Medulla oblongata (tissue), 1 donor: ENCODE results near the gene RGL1.
A peak's percentile ranks its signal among the peaks of the same experiment; 100 is the strongest.

Experiments used
- DNase-seq: peaks from one replicate; pipeline ENCODE4 v3.0.0-alpha.2; 2015; ENCODE audit errors: extremely low spot score

RGL1 gene

DNA sequence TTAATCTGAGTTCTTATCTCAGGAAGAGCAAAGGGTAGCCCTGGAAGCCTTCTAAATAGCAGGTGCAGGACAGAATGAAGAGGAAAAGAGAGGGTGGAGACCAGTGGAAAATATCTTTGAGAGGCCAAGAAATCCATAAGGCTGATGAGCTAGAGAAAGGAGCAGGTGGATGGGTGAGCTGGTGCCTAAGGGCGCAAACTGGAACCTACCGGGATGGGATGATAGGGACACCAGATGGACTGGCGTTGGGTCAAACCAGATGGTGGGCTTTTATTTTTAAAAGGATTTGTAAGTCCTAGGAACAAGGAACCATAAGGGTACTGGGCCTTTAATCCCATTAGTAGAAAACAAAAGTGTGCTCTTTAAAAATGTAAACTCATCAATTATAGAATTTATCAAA is 59.7 kb downstream of the RGL1 start:
- DNase-seq, result no peak

DNA sequence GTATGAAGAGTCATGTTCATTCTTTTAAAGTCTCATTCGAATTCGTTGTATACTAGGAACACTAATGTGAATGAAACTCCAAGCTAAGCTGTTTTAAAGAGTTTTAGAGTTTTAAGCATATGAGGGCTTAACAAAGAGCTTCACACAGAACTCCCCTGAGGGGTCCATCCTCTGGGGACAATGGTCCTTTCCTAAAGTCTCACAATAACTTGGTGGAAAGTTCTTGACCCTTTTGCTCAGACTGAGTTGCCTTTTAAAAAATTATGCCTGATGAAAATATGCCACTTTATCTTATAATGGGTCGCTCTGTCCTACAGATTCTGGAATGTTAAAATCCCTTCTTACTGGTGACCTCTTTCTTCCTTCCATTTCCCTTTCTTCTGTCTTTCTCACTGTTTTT is 64.3 kb downstream of the RGL1 start:
- no peak for DNase-seq

DNA sequence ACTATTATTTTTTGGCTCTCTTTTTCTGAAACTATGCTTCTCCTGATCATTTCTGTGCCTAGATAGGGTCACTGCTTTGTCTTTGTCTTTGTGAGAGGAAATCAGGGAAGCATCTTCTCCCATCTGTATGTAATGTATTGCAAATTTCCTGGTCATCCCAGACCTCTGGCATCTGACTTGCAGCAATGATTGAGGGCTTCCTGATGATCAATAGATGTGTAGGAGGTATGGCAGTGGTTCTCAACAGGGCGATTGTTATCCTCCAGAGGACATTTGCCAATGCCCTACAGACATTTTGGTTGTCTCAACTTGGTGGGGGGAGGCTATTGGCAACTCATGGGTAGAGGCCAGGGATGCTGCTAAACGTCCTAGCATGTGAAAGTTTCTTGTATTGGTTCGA is 64.7 kb downstream of the RGL1 start:
- no peak for DNase-seq

- DNase-seq, result peak; percentile 53
Observed at GRCh38 chr1:183870351-183871077, 65.6 kb downstream of the RGL1 start.

GRCh38 chr1:183871142-183871541 is 66.2 kb downstream of the RGL1 start:
- peak; percentile 88 for DNase-seq

- peak; percentile 51 for DNase-seq
Observed at GRCh38 chr1:183871601-183872000, 66.7 kb downstream of the RGL1 start.

GRCh38 chr1:183872403-183872802 is 67.5 kb downstream of the RGL1 start:
- DNase-seq, result peak; percentile 57

GRCh38 chr1:183873642-183874041 is 68.7 kb downstream of the RGL1 start:
- DNase-seq, result peak; percentile 44

DNA sequence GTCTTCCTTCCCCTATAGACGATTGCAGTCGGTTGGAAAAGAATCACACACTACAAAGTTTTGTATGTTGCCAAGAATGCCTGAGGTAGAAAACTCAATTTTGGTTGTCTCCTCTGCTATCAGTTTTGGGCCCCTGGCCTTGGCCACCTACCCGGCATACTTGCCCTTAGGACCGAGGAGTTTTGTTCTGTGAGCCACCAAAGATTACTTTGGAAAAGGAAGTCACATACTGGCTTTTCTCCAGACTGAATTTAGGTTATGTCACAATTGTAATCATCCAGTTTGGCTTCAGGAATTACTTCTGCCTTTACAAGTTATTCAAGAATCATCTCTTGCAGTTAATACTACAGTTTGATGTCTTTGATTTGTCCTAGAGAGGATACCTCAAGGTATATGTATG is 71.4 kb downstream of the RGL1 start:
- DNase-seq, result no peak

GRCh38 chr1:183877053-183877720 is 72.3 kb downstream of the RGL1 start:
- peak; percentile 91 for DNase-seq

DNA sequence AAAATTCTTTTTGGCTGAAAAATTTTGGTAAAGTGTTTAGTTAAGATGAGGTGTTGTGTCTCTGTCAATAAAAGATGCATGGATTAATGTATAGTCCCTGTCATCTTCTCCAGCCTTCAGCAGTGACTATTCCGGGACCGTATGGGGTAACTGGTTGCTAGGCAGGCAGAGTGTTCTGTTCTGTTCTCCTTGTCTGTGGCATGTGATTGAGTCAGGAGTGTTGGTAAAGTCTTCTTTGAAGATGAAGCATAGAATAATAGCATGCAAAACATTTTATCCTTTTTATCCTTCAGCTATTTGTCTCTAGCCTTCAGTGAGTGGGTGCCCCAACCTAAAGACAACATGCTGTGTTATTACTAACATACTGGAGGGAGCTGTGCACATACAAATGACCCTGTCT is 74.6 kb downstream of the RGL1 start:
- peak; percentile 52 for DNase-seq

GRCh38 chr1:183879966-183880365 is 75.0 kb downstream of the RGL1 start:
- DNase-seq, result no peak

GRCh38 chr1:183880531-183881243 is 75.8 kb downstream of the RGL1 start:
- DNase-seq, result no peak

DNA sequence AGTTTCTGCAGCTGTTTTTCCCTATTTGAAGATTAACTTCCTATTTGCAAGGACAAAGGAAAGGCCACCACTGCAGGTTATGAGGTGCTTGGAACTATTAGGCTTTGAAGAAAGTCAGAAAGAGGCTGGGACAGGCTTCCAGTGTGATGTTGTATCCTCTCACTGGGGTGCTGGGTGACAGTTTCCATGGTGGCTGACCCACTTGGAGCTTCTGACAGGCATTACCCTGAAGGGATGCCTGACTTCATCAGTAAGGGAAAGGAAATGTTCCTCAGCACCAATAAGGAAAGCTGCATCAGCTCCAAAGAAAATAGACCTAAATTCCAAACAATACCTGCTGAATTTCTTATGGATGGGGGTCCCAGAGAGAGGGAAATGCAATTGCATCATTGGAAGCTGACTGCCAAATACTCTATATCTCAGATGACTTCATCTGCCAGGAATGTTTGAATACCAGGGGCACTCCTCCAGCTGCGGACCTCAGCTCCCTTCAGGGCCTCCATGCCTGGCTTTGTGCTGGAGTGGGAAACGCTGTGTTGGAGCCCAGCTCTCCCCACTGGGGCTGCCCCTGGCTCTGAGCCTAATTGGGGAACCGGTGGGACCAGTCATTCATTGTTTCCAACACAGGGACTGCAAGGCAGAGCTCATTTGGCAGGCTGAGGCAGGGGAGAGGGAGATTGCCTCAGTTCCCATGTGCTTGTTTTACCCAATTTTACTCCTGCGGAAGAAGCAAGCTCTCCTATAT is 76.6 kb downstream of the RGL1 start:
- peak; percentile 75 for DNase-seq

DNA sequence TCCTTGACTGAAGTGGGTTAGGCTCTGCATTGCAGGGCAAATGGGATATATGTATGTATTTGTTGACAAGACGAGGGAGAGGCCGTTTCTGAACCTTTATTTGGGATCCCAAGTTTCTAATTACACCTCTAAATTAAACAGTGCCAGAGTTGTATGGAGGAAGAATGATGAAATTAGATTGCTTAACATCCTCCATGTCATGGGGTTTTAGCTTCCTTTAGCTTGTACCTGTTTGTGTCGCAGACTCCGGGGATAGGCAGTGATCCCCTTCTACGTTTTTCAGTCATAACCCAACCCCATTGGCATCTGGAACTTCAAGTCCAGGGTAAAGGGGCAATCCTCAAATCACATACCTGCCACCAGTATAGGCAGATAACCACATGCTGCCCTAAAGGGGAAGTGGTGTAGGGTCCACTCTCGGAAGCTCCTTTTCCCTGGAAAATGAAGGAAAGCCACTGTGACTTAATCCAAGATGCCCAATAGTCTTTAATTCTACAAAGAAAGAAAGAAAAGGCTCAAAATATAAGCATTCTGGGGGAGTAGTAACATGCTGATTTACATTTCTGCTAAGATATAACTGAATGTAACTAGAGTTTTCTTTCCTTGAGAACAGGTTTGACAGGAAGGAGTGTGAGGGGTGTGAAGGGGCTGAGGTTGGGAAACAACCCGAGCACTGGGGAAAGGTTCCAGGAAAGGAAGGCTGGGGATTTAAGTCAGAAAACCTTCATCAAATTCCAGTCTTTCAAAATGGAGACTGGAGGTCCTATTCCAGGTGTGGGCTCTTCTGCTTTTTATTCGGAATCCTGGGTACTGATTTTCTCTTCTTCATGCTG is 77.6 kb downstream of the RGL1 start:
- no peak for DNase-seq

DNA sequence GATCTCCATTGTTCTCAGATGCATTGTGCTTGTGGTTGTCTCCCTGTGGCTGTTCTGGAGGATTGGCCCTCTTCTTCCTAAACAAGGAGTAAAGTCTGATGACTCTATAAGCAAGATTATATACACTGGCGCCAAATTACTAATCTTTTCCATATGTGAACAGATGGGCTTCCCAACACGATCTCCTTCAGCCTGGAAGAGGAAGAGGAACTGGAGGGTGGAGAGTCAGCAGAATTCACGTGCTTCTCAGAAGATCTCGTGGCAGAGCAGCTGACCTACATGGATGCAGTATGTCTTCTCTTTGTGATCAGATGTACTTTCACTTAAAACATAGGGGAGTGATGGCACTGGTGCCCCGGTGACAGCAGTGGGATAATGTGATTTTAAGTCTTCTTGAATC is 78.7 kb downstream of the RGL1 start:
- no peak for DNase-seq

- DNase-seq, result no peak
Observed at GRCh38 chr1:183884526-183884925, 79.6 kb downstream of the RGL1 start.

GRCh38 chr1:183885142-183885735 is 80.3 kb downstream of the RGL1 start:
- no peak for DNase-seq

DNA sequence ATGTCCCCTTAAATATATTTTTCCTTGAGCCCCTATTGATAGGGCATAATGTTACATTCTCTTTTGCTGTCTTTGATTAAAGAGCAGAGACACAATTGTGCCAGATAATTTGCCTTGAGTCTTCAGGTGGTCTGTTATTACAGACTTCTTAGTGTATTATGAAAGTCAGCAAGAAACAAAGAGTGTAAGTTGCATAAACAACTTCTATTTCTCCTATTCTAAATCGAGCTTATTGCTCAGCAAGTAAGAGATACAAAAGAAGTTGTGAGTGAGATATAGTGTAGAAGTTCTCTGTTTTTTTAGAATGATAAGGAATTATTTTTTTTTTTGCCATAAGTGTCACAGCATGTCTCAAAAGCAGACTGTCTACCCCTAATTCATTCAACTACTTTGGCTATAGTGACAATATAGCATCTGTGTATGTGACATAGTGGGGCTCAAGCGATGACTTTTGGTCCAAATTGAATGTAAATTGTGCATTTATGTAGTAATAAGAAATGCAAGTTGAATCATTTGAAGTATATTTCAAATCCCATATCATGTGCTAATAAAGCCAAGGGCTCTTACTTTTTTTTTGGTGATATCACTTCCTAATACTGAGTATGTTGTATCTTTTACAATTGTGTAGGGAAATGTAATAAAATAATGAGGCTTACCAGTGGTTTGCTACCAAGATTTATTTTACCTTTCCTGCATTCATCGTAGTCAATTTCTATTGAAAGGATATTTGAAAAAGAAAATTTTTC is 81.3 kb downstream of the RGL1 start:
- DNase-seq, result no peak

GRCh38 chr1:183886853-183887252 is 81.9 kb downstream of the RGL1 start:
- no peak for DNase-seq
